Dermis blood vessel endothelial cell (primary cell): Measurements from ENCODE around the gene TAS2R4. TPM values are rescaled to one million over a fixed set of nuclear protein-coding genes. Genes with fewer than 3 reads are reported as not detected.

Experiments
- total RNA-seq: library from RNA; depleted of rRNA; stranded (reverse); fragments of >200 nt; gene quantifications from 2 replicates; pipeline ENCODE4 v1.2.3, GENCODE V29; 2014

Gene TAS2R4
- total RNA-seq, 1 donor from 2014 or later: 0.68 TPM

Other genes with a start within 250 kb of the TAS2R4 start
- gene AGK, start 225.3 kb upstream of the TAS2R4 start, total RNA-seq: 23.0 and 31.8 TPM in 2 replicates
- gene DENND11, start 74.5 kb upstream of the TAS2R4 start, total RNA-seq: 65.4 and 76.9 TPM in 2 replicates
- not detected in 2 replicates for gene WEE2, start 68.3 kb upstream of the TAS2R4 start, total RNA-seq
- 152 and 197 TPM in 2 replicates for gene SSBP1, start 38.3 kb upstream of the TAS2R4 start, total RNA-seq
- 0.74 and 2.0 TPM in 2 replicates for gene TAS2R3, start 12.6 kb upstream of the TAS2R4 start, total RNA-seq
- gene TAS2R5, start 13.5 kb downstream of the TAS2R4 start, total RNA-seq: 0.47 and 0.68 TPM in 2 replicates
- not detected in 2 replicates for gene PRSS37, start 64.8 kb downstream of the TAS2R4 start, total RNA-seq
- not detected in 2 replicates for gene OR9A4, start 139.7 kb downstream of the TAS2R4 start, total RNA-seq
- gene CLEC5A, start 170.3 kb downstream of the TAS2R4 start, total RNA-seq: not detected in 2 replicates
- not detected in 2 replicates for gene TAS2R38, start 197.1 kb downstream of the TAS2R4 start, total RNA-seq
- gene MGAM, start 219.2 kb downstream of the TAS2R4 start, total RNA-seq: under 0.01 TPM in 1 of 2 replicates, not detected in the other